Measurements from ENCODE around the gene UPK2. TPM values are rescaled to one million over a fixed set of nuclear protein-coding genes. Genes with fewer than 3 reads are reported as not detected.

UPK2 gene
- total RNA-seq, 2 experiments from 2014 or later: 0.28 to 0.34 TPM

DNA sequence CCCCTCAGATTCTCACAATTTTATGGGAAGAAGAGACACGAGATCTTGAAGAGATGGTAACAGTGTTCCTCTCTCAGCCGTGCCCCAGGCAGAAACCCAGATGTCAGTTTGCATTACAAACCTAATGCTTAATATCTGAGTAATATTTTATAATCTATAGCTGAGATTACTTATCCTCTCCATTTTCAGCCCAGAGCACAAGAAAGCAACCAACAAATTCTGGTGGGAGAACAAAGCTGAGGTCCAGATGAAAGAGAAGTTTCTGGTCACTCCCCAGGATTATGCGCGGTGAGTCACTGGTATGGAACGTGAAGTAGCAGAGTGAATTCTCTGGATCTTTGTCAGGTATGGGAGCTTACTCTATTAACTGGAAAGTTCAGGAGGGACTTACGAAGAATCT lies 42.7 kb downstream of the UPK2 start:
- H3K4me2 ChIP-seq (ENCODE audit: low read length): peak overlapping the region; percentile 90
- POLR2A ChIA-PET: interaction anchor here (0.6 to 0.9 kb wide), 2 partner anchors 19 to 124 kb away, joined by 3 to 4 read pairs; partner anchors contain the start of gene RPS25
- no peaks in the 10 kb centered on the region for H4K20me1 ChIP-seq (ENCODE audit: insufficient read depth, low read length)
- H3K4me1 ChIP-seq (ENCODE audit: insufficient read depth, low read length, poor library complexity, severe bottlenecking): peaks cover 19% of the 10 kb centered on the region
- no peak for TF ChIP-seq EZH2phosphoT487 (IDR thresholded peaks at IDR 0.05; ENCODE audit: borderline replicate concordance, low read depth, low read length)
- TF ChIP-seq, protein P1, sequence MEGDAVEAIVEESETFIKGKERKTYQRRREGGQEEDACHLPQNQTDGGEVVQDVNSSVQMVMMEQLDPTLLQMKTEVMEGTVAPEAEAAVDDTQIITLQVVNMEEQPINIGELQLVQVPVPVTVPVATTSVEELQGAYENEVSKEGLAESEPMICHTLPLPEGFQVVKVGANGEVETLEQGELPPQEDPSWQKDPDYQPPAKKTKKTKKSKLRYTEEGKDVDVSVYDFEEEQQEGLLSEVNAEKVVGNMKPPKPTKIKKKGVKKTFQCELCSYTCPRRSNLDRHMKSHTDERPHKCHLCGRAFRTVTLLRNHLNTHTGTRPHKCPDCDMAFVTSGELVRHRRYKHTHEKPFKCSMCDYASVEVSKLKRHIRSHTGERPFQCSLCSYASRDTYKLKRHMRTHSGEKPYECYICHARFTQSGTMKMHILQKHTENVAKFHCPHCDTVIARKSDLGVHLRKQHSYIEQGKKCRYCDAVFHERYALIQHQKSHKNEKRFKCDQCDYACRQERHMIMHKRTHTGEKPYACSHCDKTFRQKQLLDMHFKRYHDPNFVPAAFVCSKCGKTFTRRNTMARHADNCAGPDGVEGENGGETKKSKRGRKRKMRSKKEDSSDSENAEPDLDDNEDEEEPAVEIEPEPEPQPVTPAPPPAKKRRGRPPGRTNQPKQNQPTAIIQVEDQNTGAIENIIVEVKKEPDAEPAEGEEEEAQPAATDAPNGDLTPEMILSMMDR (conservative IDR thresholded peaks at IDR 0.05; ENCODE audit: low read length): no peak
- H3K9me3 ChIP-seq (ENCODE audit: low read length): no peaks in the 10 kb centered on the region
- no peaks in the 10 kb centered on the region for H3K9me2 ChIP-seq (ENCODE audit: insufficient read depth, low read length)
- H3K36me3 ChIP-seq (ENCODE audit: insufficient read depth, low read length): peaks cover 53% of the 10 kb centered on the region
- intact Hi-C loops (cut with micrococcal nuclease; ENCODE audit: unreplicated experiment): loop anchor here (1.0 kb wide), 1 partner anchor 19 kb away; the partner anchor contains the start of genes RPS25 and TRAPPC4
- peaks cover 33% of the 10 kb centered on the region; the same call in 1 of the 2 replicates for H3K79me2 ChIP-seq (ENCODE audit: insufficient read depth, low read depth, low read length)
- H2AFZ ChIP-seq (ENCODE audit: low read length): no peak overlapping the region
- H3K4me3 ChIP-seq (ENCODE audit: low read depth, low read length, poor library complexity, severe bottlenecking): peak overlapping the region; percentile 88
- H3K27ac ChIP-seq (ENCODE audit: low read depth, low read length, poor library complexity, severe bottlenecking): peak overlapping the region; percentile 19
- BruUV-seq (replicated peaks): no TSS peak
- CTCF ChIA-PET (ENCODE audit: unreplicated experiment): no interaction called here
- DNase-seq (ENCODE audit: low spot score): no peak

DNA sequence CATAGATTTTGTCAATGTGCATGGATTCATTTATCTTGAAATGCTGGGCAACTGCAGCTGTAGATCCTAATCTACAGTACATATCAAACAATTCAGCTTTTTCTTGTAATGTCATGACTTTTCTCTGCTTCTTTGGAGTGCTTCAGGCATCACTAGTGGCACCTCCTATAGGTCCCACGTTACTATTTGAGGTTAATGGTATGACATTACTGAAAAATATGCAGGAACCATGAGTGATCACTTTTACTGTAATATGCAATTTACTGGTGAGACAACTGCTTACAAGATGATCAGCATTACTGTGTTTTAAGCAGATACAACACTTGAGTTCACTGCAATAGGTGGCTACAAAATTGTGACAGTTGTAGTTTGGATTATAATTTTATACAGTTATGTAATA lies 44.8 kb downstream of the UPK2 start:
- POLR2A ChIA-PET: interaction anchor here (0.7 to 1.3 kb wide), 2 partner anchors 18 to 106 kb away, joined by 3 read pairs; partner anchors contain the start of gene C2CD2L
- intact Hi-C loops (cut with micrococcal nuclease; ENCODE audit: unreplicated experiment): no loop called here
- H3K9me2 ChIP-seq (ENCODE audit: insufficient read depth, low read length): no peaks in the 10 kb centered on the region
- no peak overlapping the region for H2AFZ ChIP-seq (ENCODE audit: low read length)
- no peak overlapping the region for H3K27ac ChIP-seq (ENCODE audit: low read depth, low read length, poor library complexity, severe bottlenecking)
- TSS peak; percentile 52 for BruUV-seq (replicated peaks)
- CTCF ChIA-PET (ENCODE audit: unreplicated experiment): no interaction called here
- no peak overlapping the region for H3K4me3 ChIP-seq (ENCODE audit: low read depth, low read length, poor library complexity, severe bottlenecking)
- no peak for TF ChIP-seq EZH2phosphoT487 (IDR thresholded peaks at IDR 0.05; ENCODE audit: borderline replicate concordance, low read depth, low read length)
- TF ChIP-seq, protein P1 (conservative IDR thresholded peaks at IDR 0.05; ENCODE audit: low read length): no peak
- no peak for DNase-seq (ENCODE audit: low spot score)
- H3K4me1 ChIP-seq (ENCODE audit: insufficient read depth, low read length, poor library complexity, severe bottlenecking): peaks cover 17% of the 10 kb centered on the region
- H3K79me2 ChIP-seq (ENCODE audit: insufficient read depth, low read depth, low read length): peaks cover 31% of the 10 kb centered on the region; the same call in 1 of the 2 replicates
- H3K36me3 ChIP-seq (ENCODE audit: insufficient read depth, low read length): peaks cover 67% of the 10 kb centered on the region
- H4K20me1 ChIP-seq (ENCODE audit: insufficient read depth, low read length): no peaks in the 10 kb centered on the region
- no peak overlapping the region for H3K4me2 ChIP-seq (ENCODE audit: low read length)
- no peaks in the 10 kb centered on the region for H3K9me3 ChIP-seq (ENCODE audit: low read length)

DNA sequence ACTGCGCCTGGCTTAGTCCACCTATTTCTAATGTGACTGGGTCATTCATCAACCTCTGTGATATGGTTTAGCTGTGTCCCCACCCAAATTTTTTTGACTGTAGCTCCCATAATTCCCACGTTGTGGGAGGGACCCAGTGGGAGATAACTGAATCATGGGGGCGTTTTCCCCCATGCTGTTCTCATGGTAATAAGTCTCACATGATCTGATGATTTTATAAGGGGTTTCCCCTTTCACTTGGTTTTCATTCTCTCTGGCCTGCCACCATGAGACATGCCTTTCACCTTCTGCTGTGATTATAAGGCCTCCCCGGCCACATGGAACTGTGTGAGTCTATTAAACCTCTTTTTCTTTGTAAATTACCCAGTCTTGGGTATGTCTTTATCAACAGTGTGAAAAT lies 50.6 kb downstream of the UPK2 start:
- H2AFZ ChIP-seq (ENCODE audit: low read length): no peak overlapping the region
- H3K4me3 ChIP-seq (ENCODE audit: low read depth, low read length, poor library complexity, severe bottlenecking): no peak overlapping the region
- peaks cover 74% of the 10 kb centered on the region for H3K36me3 ChIP-seq (ENCODE audit: insufficient read depth, low read length)
- POLR2A ChIA-PET: interaction anchor here (0.8 to 0.9 kb wide), 2 partner anchors 9 to 430 kb away, joined by 3 read pairs; no protein-coding TSS in a partner anchor
- intact Hi-C loops (cut with micrococcal nuclease; ENCODE audit: unreplicated experiment): no loop called here
- H3K27ac ChIP-seq (ENCODE audit: low read depth, low read length, poor library complexity, severe bottlenecking): no peak overlapping the region
- H3K9me3 ChIP-seq (ENCODE audit: low read length): no peaks in the 10 kb centered on the region
- CTCF ChIA-PET (ENCODE audit: unreplicated experiment): no interaction called here
- no peaks in the 10 kb centered on the region for H3K9me2 ChIP-seq (ENCODE audit: insufficient read depth, low read length)
- no peak for TF ChIP-seq EZH2phosphoT487 (IDR thresholded peaks at IDR 0.05; ENCODE audit: borderline replicate concordance, low read depth, low read length)
- TF ChIP-seq, protein P1 (conservative IDR thresholded peaks at IDR 0.05; ENCODE audit: low read length): no peak
- no peak overlapping the region for H3K4me2 ChIP-seq (ENCODE audit: low read length)
- no peak for DNase-seq (ENCODE audit: low spot score)
- no peaks in the 10 kb centered on the region for H3K4me1 ChIP-seq (ENCODE audit: insufficient read depth, low read length, poor library complexity, severe bottlenecking)
- no TSS peak for BruUV-seq (replicated peaks)
- H3K79me2 ChIP-seq (ENCODE audit: insufficient read depth, low read depth, low read length): no peaks in the 10 kb centered on the region
- no peaks in the 10 kb centered on the region for H4K20me1 ChIP-seq (ENCODE audit: insufficient read depth, low read length)

All from OCI-LY7 (cell line).